ENCODE results near the gene ATAD3A. TPM values are rescaled to one million over a fixed set of nuclear protein-coding genes. Genes with fewer than 3 reads are reported as not detected.
"Not testable (repeated sequence)": the region's sequence is repeated elsewhere in the genome, so short reads cannot be mapped to it uniquely, and the experiment has no call there.

ATAD3A gene
- total and polyA plus RNA-seq, 12 donors: 7.8 to 46.3 (median 28.7) TPM

DNA sequence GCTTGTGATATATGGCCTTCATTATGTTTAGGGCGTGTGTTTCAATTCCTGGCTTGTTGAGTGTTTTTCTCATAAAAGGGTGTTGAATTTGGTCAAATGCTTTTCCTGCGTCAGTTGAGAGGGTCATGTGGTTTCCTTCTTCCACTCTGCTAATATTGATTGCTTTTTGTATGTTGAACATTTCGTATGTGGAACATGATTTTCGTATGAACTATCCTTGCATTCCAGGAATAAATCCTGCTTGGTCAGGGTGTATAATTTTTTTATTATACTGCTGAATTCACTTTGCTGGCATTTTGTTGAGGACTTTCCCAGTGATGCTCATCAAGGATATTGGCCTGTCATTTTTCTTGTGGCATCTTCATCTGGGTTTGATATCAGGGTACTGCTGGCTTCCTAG, 4.7 kb upstream of the ATAD3A start:
- intact Hi-C loops (cut with DNase I): no loop called here

DNA sequence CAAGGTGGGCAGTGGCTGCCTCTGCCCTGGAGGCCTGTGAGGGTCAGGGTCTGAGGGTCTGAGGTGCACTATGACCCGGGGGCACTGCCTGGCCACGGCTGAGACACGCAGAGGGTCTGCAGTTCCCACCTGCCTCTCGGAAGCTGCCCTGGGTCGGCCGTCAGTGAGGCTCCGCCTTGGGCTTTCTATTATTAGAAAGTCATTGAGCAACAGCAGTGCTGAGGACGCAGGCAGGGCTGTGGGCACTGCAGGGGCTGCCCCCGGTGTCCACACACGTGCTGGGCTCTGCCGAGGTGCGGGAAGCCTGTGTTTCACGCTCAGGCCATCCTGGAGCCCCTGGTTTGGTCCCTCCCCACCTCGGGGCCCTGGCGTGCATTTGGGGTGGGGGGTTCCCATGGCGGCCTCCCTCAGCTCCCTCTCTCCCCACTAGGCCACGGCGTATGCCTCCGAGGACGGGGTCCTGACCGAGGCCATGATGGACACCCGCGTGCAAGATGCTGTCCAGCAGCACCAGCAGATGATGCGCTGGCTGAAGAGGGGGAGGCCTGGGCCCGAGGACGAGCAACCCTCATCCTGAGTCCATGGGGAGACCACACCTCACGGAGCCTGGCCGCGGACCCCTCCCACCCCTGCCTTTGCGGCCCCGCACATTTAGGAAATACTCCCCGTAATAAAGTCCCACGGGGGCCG, 3.0 kb upstream of the ATAD3A start:
- intact Hi-C loops (cut with DNase I); H3K36me3 ChIP-seq (replicated peaks in 1 of 2); H3K27me3 ChIP-seq; H3K9me3 ChIP-seq (replicated peaks in 1 of 3); H3K4me3 ChIP-seq: not testable (repeated sequence)
- peak in 6 of 7 donors; percentile 38 to 67 (median 54) for DNase-seq
- peaks cover 0 to 13% of the 10 kb centered on the region in 2 donors for H3K4me1 ChIP-seq (replicated peaks in 1 of 2)
- 47 to 58% (median 52%) methylated on average over 10 to 32 of the region's 34 CpGs; no CpG with 5 or more reads in 1 of the 4 donors for WGBS, 4 donors
- peak overlapping the region in 1 of 5 donors; percentile 55 for H3K27ac ChIP-seq

More for the DNA sequence above, 4.7 kb upstream of the ATAD3A start:
- Histone ChIP-seq H3K4me3 (no peak overlapping the region), H3K27me3 (no peaks in the 10 kb centered on the region), H3K4me1 (replicated peaks in 1 of 2) (peaks cover 0 to 13% of the 10 kb centered on the region in 2 donors), H3K9me3 (replicated peaks in 1 of 3) (no peaks in the 10 kb centered on the region), H3K27ac (no peak overlapping the region), H3K36me3 (replicated peaks in 1 of 2) (no peaks in the 10 kb centered on the region)
- TF ChIP-seq POLR2A (IDR thresholded peaks at IDR 0.05): no peak
- TF ChIP-seq, protein P1, sequence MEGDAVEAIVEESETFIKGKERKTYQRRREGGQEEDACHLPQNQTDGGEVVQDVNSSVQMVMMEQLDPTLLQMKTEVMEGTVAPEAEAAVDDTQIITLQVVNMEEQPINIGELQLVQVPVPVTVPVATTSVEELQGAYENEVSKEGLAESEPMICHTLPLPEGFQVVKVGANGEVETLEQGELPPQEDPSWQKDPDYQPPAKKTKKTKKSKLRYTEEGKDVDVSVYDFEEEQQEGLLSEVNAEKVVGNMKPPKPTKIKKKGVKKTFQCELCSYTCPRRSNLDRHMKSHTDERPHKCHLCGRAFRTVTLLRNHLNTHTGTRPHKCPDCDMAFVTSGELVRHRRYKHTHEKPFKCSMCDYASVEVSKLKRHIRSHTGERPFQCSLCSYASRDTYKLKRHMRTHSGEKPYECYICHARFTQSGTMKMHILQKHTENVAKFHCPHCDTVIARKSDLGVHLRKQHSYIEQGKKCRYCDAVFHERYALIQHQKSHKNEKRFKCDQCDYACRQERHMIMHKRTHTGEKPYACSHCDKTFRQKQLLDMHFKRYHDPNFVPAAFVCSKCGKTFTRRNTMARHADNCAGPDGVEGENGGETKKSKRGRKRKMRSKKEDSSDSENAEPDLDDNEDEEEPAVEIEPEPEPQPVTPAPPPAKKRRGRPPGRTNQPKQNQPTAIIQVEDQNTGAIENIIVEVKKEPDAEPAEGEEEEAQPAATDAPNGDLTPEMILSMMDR (IDR thresholded peaks at IDR 0.05): no peak
- DNase-seq: no peak
- 88 to 94% (median 89%) methylated on average over 4 of the region's 4 CpGs for WGBS, 4 donors

DNA sequence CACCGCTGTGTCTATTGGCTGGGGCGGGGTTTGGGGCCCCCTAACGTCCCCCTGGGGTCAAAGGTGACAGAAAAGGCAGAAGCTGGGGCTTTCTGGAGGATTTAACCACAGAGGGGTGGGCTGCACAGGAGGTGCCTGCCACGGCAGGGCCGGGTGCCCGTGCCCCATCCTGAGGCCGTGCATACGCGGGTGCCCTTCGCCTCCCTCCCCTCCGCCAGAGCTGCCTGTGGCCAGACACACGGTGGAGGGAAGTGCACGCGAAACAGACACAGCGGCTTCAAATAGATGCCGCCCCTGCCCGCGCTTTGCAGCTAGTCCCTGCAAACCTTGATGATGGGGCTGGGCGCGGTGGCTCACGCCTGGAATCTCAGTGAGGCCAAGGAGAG, 2.5 kb upstream of the ATAD3A start:
- intact Hi-C loops (cut with DNase I); H3K36me3 ChIP-seq (replicated peaks in 1 of 2): not testable (repeated sequence)
- peaks cover 0 to 13% of the 10 kb centered on the region in 2 donors for H3K4me1 ChIP-seq (replicated peaks in 1 of 2)

DNA sequence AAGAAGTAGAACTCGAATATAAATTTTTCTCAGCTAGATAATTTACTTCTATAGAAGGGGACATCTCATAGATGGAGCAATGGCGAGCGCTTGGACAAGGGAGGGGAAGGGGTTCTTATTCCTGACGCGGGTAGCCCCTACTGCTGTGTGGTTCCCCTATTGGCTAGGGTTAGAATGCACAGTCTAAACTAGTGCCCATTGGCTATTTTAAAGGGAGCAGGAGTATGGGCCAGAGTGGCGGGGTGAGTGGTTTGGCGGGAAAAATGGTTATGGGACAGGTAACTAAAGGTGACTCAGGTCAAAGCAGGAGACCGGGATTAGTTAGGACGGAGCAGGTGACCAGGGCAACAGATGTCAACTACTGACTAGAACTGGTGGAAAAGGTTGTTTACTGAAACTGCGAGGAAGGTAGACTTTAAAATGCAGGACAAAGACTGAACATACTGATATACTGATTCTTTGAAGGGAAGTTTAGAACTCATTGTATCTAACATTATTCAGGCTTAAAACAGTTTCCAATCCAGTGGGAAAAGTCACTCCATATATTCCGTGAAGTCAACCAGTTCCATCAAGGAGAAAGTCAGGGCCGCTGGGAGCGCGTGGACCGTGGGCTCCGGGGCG, 940 bp upstream of the ATAD3A start:
- no peak for DNase-seq
- Histone ChIP-seq H3K4me1 (replicated peaks in 1 of 2) (peaks cover 0 to 8% of the 10 kb centered on the region in 2 donors), H3K4me3 (peak overlapping the region; percentile 46 to 90 (median 74)), H3K36me3 (replicated peaks in 1 of 2) (no peaks in the 10 kb centered on the region), H3K27ac (peak overlapping the region; percentile 88 to 98 (median 94)), H3K27me3 (no peaks in the 10 kb centered on the region), H3K9me3 (replicated peaks in 1 of 3) (no peaks in the 10 kb centered on the region)
- TF ChIP-seq, protein P1 (IDR thresholded peaks at IDR 0.05): peak in 1 of 6 experiments; percentile 11
- TF ChIP-seq POLR2A (IDR thresholded peaks at IDR 0.05): no peak
- 15 to 23% (median 19%) methylated on average over 17 of the region's 17 CpGs for WGBS, 4 donors
- intact Hi-C loops (cut with DNase I): no loop called here

More for the DNA sequence above, 2.5 kb upstream of the ATAD3A start:
- 0 to 80% (median 75%) methylated on average over 1 to 17 of the region's 21 CpGs for WGBS, 4 donors
- DNase-seq; H3K4me3 ChIP-seq; H3K27ac ChIP-seq; H3K9me3 ChIP-seq (replicated peaks in 1 of 3); H3K27me3 ChIP-seq: not testable (repeated sequence)

DNA sequence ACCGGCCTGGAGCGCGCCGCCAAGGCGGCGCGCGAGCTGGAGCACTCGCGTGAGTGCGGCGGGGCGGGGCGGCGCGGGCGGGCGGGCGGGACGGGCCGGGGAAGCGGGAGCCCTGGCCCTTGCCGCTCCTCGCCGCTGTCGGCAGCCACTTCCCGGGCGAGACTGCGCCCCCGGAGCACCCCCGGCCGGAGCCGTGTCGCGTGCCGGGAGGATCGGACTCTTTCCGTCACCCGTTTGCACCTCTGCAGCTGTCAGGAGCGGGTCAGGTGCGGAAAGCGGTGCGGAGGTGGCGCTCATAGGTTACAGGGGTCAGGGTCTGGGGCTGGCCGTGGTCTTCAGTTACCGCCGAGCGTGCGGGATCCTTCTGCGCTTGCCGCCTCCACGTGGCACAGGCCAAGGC, 463 bp downstream of the ATAD3A start:
- H3K27me3 ChIP-seq; H3K9me3 ChIP-seq (replicated peaks in 1 of 3); H3K36me3 ChIP-seq (replicated peaks in 1 of 2); intact Hi-C loops (cut with DNase I); H3K4me1 ChIP-seq (replicated peaks in 1 of 2): not testable (repeated sequence)
- peak overlapping the region in 2 of 5 donors; percentile 94 to 96 for H3K27ac ChIP-seq
- H3K4me3 ChIP-seq: peak overlapping the region in 2 of 4 donors; percentile 58 to 90
- peak in 1 of 7 donors; percentile 36 for DNase-seq
- WGBS, 4 donors: 0% methylated on average over 22 to 45 of the region's 52 CpGs; no CpG with 5 or more reads in 2 of the 4 donors

DNA sequence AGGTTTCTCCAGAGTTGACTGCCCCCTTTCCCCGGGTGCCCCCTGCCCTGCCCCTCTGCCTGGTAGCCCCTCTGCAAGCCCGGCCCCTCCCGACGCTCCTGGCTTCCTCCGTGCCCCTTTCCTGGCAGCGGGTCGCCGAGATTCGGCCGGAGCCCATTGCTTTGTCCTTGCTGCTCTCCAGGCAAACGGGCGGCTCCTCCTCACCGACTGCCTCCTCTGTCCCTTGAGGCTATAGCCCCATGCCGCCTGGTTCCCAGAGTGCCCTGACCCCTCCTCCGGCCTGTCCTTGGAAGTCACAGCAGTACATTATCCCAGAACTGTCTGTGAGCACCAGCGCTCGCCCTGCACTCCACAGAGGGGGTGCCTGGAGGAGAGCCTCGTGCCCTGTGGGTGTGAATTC, 1.7 kb downstream of the ATAD3A start:
- not testable (repeated sequence) for DNase-seq

DNA sequence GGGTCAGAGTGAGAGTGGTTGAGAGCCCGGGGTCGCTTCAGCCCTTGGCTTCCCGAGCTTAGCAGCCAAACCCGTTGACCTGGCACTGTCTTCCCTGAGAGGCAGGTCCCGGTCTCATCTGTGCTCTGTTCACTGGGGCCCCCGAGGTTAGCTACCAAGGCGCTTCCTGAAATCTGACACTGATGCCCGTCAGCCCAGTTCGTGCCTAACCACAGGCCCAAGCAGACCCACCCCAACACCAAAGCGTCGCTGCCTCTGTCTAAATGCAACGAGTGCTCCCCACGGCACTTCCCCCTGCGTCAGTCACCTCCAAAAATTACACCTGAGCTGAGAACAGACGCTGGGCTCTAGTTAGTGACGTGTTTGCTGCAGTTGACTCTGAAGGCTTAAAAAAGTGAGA, 2.4 kb downstream of the ATAD3A start:
- H3K4me3 ChIP-seq; H3K9me3 ChIP-seq (replicated peaks in 1 of 3); intact Hi-C loops (cut with DNase I); H3K36me3 ChIP-seq (replicated peaks in 1 of 2); DNase-seq; H3K4me1 ChIP-seq (replicated peaks in 1 of 2); H3K27ac ChIP-seq; H3K27me3 ChIP-seq: not testable (repeated sequence)
- 67 to 83% (median 80%) methylated on average over 8 to 14 of the region's 16 CpGs for WGBS, 4 donors

More for the DNA sequence above, 1.7 kb downstream of the ATAD3A start:
- H3K4me3 ChIP-seq; intact Hi-C loops (cut with DNase I); H3K4me1 ChIP-seq (replicated peaks in 1 of 2); H3K27ac ChIP-seq; H3K9me3 ChIP-seq (replicated peaks in 1 of 3); H3K36me3 ChIP-seq (replicated peaks in 1 of 2); H3K27me3 ChIP-seq: not testable (repeated sequence)
- WGBS, 4 donors: 48 to 89% (median 59%) methylated on average over 5 to 18 of the region's 18 CpGs

DNA sequence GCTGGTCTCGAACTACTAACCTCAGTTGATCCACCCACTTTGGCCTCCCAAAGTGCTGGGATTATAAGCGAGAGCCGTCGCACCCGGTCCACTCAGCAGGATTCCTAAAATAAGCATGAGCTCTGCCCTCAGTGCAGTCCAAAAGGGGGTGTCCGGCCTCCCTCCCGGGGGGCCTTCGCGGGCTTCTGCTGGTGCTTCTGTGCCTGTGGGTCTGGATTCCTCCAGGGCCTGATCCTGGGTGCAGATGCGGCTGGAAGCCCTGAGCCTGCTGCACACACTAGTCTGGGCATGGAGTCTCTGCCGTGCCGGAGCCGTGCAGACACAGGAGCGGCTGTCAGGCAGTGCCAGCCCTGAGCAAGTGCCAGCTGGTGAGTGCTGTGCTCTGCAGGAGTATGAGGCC, 5.0 kb downstream of the ATAD3A start:
- WGBS, 4 donors: 92 to 98% (median 96%) methylated on average over 5 to 14 of the region's 14 CpGs

More for the DNA sequence above, 5.0 kb downstream of the ATAD3A start:
- H3K9me3 ChIP-seq (replicated peaks in 1 of 3); H3K4me1 ChIP-seq (replicated peaks in 1 of 2); DNase-seq; H3K4me3 ChIP-seq; H3K27me3 ChIP-seq; intact Hi-C loops (cut with DNase I); H3K27ac ChIP-seq: not testable (repeated sequence)
- H3K36me3 ChIP-seq (replicated peaks in 1 of 2): peaks cover 0 to 23% of the 10 kb centered on the region in 2 donors
